Activated T-cell treated with anti-CD3 and anti-CD28 coated beads for 48 hours (primary cell): ENCODE measurements around the gene BLOC1S5.
"Not testable (repeated sequence)": the region's sequence is repeated elsewhere in the genome, so short reads cannot be mapped to it uniquely, and the experiment has no call there.

ENCODE experiments used
- DNase-seq: peaks from one replicate; pipeline ENCODE4 v3.0.0-alpha.2; 2020; ENCODE audit warnings: low read depth

The BLOC1S5 gene

DNA sequence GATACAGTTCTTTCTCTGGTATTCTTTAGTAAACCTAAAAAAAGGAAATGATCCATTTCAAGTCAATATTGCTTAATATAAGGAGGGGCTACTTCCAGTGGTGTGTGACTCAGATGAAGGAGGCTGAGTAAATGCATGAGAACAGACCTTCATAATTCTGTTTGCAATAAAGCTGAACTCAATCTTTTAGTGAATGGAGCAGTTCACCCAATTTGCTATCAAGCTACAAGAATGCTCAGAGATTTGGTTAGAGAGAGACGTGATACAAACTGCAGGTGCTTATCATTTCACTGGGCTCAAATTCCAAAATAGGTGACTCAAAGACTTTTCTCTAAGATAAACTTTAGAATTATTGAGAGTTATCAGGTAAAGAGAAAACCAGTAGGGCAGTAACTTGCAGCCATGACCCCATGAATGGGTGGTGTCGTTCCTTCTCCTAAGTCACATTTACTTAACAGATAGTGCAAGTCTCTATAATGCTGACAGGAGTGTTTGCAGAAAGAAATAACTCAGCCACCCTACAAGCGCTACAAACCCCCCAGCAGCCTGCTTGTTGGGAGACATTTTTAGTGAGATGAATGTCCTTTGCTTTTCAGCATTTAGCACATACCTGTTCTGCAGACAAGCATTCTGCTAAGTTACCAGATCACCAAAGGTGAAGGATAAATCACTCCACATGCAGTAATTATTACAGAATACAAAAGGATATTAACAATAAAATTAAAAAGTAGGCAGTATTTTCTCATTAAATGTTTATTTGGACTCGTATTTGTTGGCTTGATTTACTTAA is 16.4 kb upstream of the BLOC1S5 start:
- DNase-seq: no peak

DNA sequence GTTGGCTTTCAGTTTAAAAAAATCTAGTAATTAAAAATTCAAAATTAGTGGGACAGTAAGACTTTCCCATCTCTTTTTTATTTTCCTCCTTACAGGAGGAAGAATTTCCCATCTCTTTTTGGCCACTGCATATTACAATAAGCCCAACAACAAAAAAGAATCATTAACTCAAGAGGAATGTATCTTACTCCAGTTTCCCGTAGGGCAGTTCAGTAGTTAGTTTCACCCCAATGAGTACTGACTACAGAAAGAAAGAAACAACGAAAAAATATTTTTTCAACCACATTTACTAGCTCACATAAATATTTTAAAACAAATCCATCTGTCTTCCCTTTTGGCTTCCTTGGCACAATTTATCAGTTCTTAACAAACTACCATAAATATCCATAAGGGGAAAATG is 14.9 kb upstream of the BLOC1S5 start:
- no peak for DNase-seq

DNA sequence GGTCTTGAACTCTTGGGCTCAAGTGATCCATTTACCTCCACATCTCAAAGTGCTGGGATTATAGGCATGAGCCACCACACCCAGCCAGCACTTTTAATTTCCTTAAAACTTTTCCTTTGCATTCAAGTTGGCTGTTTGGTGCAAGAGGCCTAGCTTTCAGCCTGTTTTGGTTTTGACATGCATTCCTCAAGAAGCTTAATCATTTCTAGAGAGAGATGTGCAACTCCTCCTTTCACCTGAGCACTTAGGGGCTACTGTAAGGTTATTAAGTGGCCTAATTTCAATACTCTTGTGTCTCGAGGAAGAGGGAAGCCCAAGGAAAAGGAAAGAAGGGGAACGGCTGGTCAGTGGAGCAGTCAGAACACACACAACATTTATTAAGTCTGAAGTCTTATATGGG is 13.8 kb upstream of the BLOC1S5 start:
- no peak for DNase-seq

DNA sequence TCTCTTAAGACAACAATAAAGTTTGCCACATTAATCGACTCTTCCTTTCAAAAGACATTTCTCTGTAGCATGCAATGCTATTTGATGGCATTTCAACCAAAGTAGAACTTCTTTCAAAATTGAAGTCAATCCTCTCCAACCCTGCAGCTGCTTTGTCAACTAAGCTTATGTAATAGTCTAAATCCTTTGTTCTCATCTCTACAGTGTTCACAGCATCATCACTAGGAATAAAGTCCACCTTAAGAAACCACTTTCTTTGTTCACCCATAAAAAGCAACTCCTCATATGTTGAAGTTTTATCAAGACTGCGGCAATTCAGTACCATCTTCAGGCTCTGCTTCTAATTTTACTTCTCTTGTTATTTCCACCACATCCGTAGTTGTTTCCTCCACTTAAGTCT is 11.5 kb upstream of the BLOC1S5 start:
- no peak for DNase-seq

DNA sequence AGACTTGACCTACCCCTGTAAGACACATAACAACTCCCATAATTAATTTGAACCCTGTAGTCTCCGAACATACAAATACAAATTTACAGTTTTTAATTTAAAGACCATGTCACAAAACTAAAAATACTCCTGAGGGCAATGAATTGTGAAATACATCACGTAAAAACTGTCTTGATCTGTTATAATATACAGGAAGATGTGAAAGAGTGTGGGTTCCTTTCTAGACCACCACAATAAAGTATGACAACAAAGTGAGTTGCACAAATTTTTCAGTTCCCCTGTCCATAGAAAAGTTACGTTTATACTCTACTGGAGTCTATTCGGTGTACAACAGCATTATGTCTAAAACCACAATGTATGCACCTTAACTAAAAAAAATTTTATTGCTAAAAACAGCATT is 11.0 kb upstream of the BLOC1S5 start:
- DNase-seq: no peak

DNA sequence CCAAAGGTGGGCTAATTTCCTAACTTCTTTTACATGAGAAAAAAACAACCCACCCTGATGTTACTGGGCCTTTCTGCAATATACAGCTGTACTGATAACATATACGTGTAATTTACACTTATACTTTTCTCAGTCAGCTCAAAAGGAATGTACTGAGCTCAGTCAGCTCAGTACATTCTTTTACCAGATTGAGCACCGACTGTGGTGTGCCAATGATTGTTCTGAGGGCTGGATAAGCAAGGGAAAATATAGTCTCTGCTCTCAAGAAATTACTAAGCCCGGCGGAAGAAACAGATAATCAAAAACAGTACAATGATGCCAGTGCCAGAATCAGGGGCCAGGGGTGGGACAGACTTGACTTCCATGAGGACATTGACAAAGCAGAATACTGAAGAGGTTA is 10.0 kb upstream of the BLOC1S5 start:
- DNase-seq: no peak

DNA sequence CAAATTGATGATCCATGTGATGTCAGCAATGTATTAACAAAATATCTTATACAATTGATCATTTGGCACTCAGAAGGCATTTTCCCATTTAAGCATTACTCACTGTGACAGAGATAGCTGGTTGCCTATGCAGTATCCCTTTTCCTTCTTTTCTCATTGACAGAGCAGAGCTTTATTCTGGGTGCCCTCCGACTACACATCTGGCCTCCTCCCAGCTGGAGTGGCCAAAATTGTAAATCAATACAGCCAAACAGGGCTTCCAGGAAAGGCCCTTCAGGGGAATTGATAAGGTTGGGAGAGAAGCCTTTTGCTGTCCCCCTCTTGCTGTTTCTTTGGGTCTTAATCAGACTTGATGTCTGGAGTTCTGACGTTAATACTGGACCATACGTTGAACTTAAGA is 9.6 kb upstream of the BLOC1S5 start:
- DNase-seq: no peak

DNA sequence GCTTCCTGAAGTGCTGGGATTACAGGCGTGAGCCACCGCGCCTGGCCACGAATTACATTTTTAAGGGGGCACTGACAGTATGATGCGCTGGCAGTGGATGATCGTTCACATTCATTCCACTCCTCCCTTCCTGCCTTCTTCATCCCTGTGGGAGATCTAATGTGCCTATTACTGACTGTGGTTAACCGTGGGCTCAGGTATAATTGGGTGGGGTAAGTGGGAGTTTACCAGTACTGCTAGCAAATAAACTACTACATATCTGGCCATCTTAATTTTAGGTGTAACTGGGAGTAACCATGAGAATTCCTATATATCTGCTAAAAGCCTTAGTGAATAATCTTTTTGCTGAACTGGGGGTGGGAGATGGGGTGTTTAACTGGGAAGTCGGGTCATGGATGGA is 6.5 kb upstream of the BLOC1S5 start:
- DNase-seq: no peak

DNA sequence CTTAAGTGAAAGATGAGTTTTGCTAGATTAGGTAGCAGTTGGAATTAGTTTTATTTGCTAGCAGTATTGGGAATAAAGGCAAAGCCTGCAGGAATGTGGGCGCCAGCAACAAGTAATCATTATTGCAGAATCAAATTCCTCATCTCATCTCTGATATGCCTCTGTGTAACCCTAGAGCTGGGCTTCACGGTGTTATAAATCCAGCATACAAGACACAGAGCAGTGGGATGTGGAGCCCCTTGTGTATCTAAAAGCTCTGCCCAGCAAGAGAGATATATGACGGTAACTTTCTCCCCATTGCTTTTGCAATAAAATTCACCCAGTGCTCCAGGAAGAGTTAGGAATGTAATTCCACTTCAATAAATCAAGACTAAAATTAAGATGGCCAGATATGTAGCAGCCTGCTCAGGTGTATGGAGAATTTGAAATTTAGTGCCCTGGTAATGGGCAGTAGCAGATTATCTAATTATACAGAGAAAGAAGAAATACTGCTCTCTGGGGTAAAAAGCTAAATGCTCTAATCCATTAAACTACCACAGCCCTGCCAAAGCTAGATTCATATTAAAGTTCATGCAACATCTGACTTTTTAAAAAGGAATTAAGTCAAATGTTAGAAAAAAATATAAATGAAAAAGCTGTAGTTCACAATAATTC is 5.6 kb upstream of the BLOC1S5 start:
- no peak for DNase-seq

DNA sequence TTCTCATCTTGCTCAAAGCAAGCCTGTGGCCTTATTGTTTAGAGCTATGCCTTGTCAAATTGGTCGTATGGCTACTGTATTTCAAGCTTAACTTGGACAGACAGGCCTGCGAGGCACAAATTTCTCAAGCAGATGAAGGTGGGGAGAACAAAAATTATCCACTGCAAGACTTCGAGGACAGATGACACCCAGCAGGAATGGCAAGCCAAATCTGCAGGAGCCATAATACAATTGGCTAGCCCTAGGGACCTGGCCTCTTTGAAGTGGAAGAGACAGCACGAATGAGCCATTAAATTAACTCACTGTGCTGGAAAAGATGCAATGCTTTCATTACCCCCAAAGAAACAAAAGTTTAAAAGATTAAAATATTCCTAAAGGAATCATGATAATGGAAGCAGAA is 5.0 kb upstream of the BLOC1S5 start:
- no peak for DNase-seq

DNA sequence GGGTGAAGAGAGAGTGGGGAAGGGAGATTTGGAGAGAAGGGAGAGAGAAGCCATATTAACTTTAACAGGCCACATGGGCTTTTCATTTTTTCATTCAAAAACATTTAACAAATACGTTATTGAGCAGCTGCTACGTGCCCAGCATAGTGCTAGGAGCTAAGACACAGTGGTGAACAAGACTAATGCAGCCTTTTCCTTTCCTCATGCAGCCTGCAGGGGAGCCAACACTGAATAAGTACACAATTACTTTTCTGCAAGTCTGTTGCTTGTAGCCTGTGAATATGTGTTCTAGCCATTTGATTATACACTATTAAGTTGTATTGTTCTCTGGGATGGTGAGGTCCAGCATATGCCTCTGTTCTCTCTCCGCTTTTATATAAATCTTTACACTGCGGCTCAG is 1.9 kb upstream of the BLOC1S5 start:
- no peak for DNase-seq

DNA sequence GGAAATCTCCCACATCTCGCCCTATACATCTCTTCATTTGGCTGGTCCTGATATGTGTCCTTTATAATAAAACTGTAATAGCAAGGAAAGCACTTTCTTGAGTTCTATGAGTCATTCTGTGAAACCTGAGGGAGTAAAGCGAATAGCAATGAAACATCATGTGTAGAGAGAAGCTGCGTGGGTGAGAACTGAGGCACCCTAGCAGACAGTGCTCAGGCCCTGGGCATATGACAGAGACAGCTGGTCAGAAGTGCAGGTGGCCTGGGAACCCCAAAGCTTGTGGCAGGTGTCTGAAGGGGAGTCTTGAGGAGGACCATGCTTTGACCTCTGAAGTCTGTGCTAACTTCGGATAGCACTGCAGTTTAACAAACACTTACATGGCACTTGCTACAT is 1.3 kb upstream of the BLOC1S5 start:
- DNase-seq: peak; percentile 23

DNA sequence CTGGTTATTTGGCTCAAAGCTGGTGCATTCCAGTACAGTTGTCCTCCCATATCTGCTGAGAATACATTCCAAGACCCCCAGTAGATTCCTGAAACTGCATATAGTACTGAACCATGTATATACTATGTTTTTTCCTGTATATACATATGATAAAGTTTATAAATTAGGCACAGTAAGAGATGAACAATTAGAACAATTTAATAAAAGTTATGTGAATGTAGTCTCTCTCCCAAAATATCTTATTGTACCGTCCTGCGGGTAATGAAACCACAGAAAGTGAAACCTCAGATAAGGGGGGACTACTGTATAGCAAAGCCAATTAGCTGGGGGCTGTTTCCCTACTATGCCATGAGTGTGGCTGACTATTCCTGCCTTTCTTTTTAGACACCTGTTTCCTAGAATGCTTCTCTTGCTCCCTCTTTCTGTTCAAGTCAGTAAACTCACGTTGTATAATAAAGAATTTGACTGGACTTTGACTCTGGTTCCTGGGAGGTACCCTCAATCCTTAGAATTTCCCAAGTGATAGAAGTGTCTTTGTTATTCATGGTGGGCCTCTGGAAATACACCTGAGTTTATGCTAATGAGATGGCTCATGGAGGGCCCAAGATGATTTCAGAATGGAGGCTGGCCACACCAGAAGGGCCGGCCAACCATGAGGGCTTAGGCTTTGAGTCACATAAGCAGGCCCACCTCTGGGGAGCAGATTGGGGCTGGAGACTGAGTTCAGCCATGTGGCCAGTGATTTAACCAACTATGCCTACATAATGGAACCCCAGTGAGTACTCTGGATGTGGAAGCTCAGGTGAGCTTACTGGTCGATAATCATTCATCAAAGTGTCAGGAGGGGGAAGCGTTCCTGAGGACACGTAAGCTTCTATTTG is 689 bp upstream of the BLOC1S5 start:
- no peak for DNase-seq

DNA sequence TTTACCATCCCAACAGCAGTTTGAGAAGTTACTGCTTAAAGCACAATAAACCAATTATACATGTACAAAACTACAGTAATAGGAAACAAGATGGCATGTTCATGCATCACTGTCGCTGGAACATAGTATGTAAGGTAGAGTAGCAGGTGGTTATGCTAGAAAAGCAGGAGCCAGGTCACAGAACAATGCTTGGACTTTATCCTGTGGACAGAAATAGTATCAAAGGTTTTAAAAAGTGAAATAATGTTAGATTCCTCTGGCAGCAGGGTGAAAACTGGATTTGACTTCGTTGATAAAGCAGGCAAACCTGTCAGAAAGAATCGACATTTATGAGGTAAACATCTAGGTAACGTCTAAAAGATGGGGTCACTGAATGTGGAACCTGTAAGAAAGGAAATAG is 2.5 kb downstream of the BLOC1S5 start:
- no peak for DNase-seq

DNA sequence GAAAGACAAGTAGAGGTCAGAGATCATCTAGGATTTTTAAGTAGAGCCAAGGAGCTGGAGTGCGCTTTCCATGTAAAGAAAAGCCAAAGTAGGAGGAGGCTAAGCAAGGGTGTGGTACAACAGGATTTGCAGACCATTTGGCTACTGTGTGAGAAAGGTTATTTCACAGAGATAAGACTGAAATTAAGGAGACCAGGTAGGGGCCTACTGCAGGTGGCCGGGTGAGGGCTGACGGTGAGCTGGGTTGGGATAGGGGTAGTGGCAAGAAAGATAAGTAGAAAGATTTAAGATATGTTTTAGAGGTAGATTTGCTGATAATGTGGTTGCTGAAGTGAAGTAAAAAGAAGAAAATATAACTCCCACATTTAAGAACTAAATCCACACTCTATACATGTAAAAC is 3.8 kb downstream of the BLOC1S5 start:
- DNase-seq: no peak

DNA sequence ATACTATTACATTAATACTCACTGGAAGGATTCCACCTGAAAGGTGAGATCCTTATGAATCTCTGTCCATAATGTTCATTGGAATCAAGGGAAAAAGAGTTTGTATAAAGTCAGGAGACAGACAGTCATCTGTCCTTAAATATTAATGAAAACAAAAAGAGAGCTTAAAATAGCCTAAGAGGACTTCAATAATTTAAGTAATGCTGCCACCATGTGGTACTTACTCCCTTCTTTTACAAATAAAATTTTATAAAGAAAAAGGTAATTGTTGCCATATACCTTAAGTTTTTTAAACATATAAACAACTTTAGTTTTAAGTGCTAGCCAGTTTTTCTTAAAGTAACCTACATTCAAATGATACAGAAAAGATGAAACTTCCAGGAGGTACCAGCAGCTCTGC is 5.1 kb downstream of the BLOC1S5 start:
- DNase-seq: no peak

DNA sequence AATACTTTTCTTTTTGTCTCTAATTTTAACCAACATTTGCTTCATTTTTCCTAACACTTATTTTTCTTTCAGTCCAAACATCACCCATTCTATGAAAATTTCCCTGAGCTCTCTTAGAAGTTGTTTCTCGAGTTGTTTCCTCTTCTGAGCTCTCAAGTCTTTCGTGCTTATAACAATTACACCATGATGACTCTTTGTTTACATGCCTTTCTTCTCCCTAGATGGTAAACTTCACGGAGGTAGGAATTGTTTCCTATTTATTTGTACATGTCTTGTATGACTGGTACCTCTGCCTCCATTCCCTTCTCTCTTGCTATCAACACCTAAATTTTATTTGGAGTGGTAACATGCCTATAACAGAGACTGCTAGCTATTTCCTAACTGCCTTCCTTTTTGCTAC is 6.4 kb downstream of the BLOC1S5 start:
- no peak for DNase-seq

DNA sequence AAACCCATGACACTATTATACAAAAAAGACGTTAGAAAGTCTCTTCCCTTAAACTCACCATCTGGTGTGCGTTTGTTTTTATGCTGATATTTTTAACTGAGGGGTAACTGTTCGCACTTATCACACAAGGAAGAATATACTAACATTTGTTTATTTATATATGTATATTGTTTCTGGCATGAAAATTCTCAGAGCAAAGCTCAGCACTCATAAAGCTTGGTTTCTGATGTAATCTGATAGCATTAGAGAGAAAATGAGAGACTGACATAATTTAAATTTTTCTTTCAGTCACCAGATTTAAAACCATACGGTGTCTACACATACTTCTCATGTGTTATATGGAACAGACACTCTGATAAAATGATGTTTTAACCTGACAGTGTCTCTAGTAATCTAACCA is 6.9 kb downstream of the BLOC1S5 start:
- no peak for DNase-seq

DNA sequence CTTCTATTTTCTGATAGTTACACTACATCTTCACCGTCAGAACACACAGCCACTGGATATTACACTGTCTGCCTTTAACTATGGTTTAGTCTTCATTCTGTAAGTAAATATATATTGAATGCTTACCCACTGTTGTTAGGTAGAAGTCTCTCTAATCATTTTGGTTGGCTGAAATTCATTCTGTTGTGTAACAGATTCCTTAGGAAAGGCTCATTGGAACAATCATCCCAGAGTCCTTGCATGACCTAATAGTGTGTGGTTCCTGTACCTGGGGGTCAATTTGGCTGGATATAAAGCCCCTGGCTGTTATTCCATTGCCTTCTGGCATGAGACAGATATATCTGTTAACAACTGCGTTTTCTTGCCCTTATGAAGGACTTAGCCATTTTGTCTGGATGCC is 9.9 kb downstream of the BLOC1S5 start:
- DNase-seq: no peak

DNA sequence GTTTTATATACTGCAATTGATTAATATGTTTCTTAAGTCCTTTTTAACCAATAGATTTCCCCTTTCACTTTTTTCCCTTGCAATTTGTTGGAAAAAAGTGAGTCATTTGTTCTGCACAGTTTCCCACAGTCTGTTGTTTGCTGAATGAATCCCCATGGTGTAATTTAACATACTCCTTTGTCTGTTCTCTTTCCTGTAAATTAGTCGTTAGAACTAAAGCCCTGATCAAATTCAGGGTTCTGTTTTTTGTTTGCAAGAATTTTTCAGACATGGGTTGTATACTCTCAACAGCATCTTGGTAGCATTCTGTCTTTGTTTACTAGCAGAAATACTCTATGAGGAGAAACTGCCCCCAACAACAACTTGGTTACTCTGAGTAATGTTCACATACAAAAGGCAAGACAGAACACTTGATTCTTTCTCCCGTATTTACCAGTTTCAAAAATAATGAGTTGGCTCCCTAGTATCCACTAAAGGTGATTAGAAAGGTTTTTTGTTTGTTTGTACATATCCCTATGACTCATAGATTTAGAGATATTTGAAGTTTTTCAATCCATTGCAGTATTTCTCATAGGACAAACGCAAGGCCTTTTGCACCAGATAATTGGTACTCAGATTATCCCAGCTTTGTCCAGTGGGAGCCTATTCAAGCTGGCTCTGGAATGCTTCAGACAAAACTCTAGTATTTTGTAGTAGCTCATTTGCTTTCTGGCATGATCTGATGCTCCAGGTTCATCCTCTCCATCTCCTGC is 16.5 kb downstream of the BLOC1S5 start:
- DNase-seq: no peak

DNA sequence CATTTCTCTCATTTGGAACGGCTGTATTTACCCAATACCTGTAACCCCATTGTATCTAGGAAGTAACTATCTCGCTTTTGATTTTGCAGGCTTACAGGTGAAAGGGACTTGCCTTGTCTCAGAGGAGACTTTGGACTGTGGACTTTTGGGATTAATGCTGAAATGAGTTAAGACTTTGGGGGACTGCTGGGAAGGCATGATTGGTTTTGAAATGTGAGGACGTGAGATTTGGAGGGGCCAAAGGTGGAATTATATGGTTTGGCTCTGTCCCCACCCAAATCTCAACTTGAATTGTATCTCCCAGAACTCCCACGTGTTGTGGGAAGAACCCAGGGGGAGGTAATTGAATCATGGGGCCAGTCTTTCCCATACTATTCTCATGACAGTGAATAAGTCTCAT is 18.4 kb downstream of the BLOC1S5 start:
- DNase-seq: not testable (repeated sequence)

DNA sequence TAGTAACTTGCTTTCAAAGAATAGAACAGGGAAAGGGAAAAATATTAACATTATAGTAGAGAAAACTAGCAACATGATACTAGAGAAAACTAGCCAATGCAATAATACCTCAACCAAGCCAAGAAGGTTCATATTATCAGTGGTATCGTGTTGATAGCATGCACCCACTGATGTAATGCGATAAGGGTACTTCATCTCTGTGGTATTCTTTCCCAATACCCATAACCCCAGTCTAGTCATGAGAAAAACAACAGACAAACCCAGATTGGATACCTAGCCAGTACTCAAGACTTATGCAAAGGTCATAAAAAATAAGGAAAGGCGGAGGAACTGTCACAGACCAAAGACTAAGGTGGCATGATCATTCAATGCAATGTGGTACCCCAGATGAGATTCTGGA is 21.0 kb downstream of the BLOC1S5 start:
- DNase-seq: no peak
